Kidney epithelial cell (primary cell): Measurements from ENCODE around the gene SPINK2. TPM values are rescaled to one million over a fixed set of nuclear protein-coding genes. Genes with fewer than 3 reads are reported as not detected.
A peak's percentile ranks its signal among the peaks of the same experiment; 100 is the strongest.

ENCODE experiments used
- DNase-seq: peaks from one replicate; pipeline ENCODE4 v3.0.0-alpha.2; 2010; ENCODE audit warnings: low read depth
- H3K27me3 ChIP-seq: 2 replicates; pipeline ENCODE4 v1.6.0; 2011; ENCODE audit warnings: low read length; ENCODE audit not compliant: control insufficient read depth, insufficient read depth
- H3K36me3 ChIP-seq: 2 replicates; pipeline ENCODE4 v1.5.1; 2011; ENCODE audit warnings: low read length; ENCODE audit not compliant: control insufficient read depth, insufficient read depth
- H3K4me3 ChIP-seq: 2 replicates; pipeline ENCODE4 v1.5.1; 2011; ENCODE audit warnings: low read depth, mild to moderate bottlenecking, control low read depth, low read length
- CTCF ChIP-seq: IDR thresholded peaks from 2 replicates; pipeline ENCODE4 v1.5.1; 2011; ENCODE audit warnings: mild to moderate bottlenecking, moderate library complexity, low read length, control low read depth, inconsistent platforms; ENCODE audit not compliant: insufficient read depth, poor library complexity, severe bottlenecking
- total RNA-seq: library from RNA; depleted of rRNA; stranded (reverse); fragments of >200 nt; gene quantifications from 2 replicates; pipeline ENCODE4 v1.2.3, GENCODE V29; 2015

Gene SPINK2
- total RNA-seq, 1 donor from 2014 or later = not detected

GRCh38 chr4:56796211-56796610, 25.3 kb downstream of the SPINK2 start:
- Histone ChIP-seq H3K4me3 (no peak overlapping the region), H3K27me3 (no peaks in the 10 kb centered on the region), H3K36me3 (no peaks in the 10 kb centered on the region)
- no peak for TF ChIP-seq CTCF
- DNase-seq = no peak

- DNase-seq = no peak
- H3K4me3 ChIP-seq = no peak overlapping the region
- H3K27me3 ChIP-seq = no peaks in the 10 kb centered on the region
- TF ChIP-seq CTCF = no peak
- no peaks in the 10 kb centered on the region for H3K36me3 ChIP-seq
These were observed 30.2 kb downstream of the SPINK2 start for GRCh38 chr4:56791316-56791715.

- no peak for TF ChIP-seq CTCF
- H3K36me3 ChIP-seq = no peaks in the 10 kb centered on the region
- no peaks in the 10 kb centered on the region for H3K27me3 ChIP-seq
- H3K4me3 ChIP-seq = no peak overlapping the region
- DNase-seq = no peak
These were observed 30.8 kb downstream of the SPINK2 start for GRCh38 chr4:56790691-56791091.

- no peaks in the 10 kb centered on the region for H3K36me3 ChIP-seq
These were observed 33.4 kb downstream of the SPINK2 start for GRCh38 chr4:56788081-56788480.

GRCh38 chr4:56787380-56787779, 34.1 kb downstream of the SPINK2 start:
- H3K36me3 ChIP-seq = no peaks in the 10 kb centered on the region
- H3K27me3 ChIP-seq = no peaks in the 10 kb centered on the region
- DNase-seq = no peak
- no peak overlapping the region for H3K4me3 ChIP-seq
- no peak for TF ChIP-seq CTCF

More at GRCh38 chr4:56788081-56788480, 33.4 kb downstream of the SPINK2 start:
- Histone ChIP-seq H3K4me3 (no peak overlapping the region), H3K27me3 (no peaks in the 10 kb centered on the region)
- TF ChIP-seq CTCF = no peak
- DNase-seq = no peak

GRCh38 chr4:56786955-56787354, 34.5 kb downstream of the SPINK2 start:
- H3K36me3 ChIP-seq = no peaks in the 10 kb centered on the region
- H3K27me3 ChIP-seq = no peaks in the 10 kb centered on the region
- peak; percentile 41 for DNase-seq
- no peak overlapping the region for H3K4me3 ChIP-seq
- TF ChIP-seq CTCF = no peak
